Upper lobe of left lung (tissue), 4 donors: ENCODE results near the gene SPEF1.

Experiments
- POLR2A ChIP-seq, 4 donors: fragments of 450-650 bp; IDR thresholded peaks; one replicate each; pipeline ENCODE4 v1.5.1; 2016 to 2017; ENCODE audit warnings: antibody characterized with exemption in 4 of 4, mild to moderate bottlenecking in 2 of 4
- TF ChIP-seq, protein P1 (sequence below), 6 experiments: fragments of 450-650 bp in 4 of 6; fragments of 200-600 bp in 2 of 6; sonication (generic) in 2 of 6; IDR thresholded peaks; one replicate each; pipeline ENCODE4 v1.5.1; 2016 to 2019; ENCODE audit warnings: antibody characterized with exemption in 6 of 6

DNA sequence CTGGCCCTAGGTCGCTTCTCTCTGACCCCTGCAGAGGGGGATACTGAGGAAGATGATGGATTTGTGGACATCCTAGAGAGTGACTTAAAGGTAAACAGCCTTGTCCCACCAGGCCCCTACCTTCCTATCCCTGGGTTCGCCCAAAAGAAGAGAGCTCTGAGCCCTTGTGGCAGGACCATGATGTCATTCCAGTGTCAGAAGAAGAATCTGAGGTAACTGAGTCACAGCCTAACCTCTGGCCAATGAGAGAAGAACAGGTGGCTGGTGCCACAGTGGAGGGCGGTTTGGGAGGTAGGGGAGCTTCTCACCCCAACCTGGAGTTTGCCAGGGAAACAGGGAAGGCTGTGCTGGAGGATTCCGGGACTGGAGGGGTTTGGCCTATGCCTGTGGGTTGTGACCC is 20.1 kb upstream of the SPEF1 start:
- TF ChIP-seq, protein P1, sequence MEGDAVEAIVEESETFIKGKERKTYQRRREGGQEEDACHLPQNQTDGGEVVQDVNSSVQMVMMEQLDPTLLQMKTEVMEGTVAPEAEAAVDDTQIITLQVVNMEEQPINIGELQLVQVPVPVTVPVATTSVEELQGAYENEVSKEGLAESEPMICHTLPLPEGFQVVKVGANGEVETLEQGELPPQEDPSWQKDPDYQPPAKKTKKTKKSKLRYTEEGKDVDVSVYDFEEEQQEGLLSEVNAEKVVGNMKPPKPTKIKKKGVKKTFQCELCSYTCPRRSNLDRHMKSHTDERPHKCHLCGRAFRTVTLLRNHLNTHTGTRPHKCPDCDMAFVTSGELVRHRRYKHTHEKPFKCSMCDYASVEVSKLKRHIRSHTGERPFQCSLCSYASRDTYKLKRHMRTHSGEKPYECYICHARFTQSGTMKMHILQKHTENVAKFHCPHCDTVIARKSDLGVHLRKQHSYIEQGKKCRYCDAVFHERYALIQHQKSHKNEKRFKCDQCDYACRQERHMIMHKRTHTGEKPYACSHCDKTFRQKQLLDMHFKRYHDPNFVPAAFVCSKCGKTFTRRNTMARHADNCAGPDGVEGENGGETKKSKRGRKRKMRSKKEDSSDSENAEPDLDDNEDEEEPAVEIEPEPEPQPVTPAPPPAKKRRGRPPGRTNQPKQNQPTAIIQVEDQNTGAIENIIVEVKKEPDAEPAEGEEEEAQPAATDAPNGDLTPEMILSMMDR (IDR thresholded peaks at IDR 0.05), result no peak
- TF ChIP-seq POLR2A (IDR thresholded peaks at IDR 0.05), result no peak
